ENCODE measurements around the gene EIF4A2.

- TF ChIP-seq, protein P1, sequence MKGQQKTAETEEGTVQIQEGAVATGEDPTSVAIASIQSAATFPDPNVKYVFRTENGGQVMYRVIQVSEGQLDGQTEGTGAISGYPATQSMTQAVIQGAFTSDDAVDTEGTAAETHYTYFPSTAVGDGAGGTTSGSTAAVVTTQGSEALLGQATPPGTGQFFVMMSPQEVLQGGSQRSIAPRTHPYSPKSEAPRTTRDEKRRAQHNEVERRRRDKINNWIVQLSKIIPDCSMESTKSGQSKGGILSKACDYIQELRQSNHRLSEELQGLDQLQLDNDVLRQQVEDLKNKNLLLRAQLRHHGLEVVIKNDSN (CRISPR knock-in tag; IDR thresholded peaks at IDR 0.05): no peak
- TF ChIP-seq MTA1 (IDR thresholded peaks at IDR 0.05; ENCODE audit: borderline replicate concordance): no peak
- no peak for TF ChIP-seq ZNF589 (CRISPR knock-in tag; IDR thresholded peaks at IDR 0.05; ENCODE audit: low read depth)
- TF ChIP-seq EZH2 (IDR thresholded peaks at IDR 0.05; ENCODE audit: borderline replicate concordance, low read depth, low read length): no peak
- TF ChIP-seq SPI1 (IDR thresholded peaks at IDR 0.05; ENCODE audit: borderline replicate concordance, low read depth, low read length): no peak
- no peak for TF ChIP-seq POLR2A (conservative IDR thresholded peaks at IDR 0.05)
- TF ChIP-seq JUND (IDR thresholded peaks at IDR 0.05; ENCODE audit: borderline replicate concordance, low read depth, low read length): no peak
- TF ChIP-seq JUND (tag; IDR thresholded peaks at IDR 0.05; ENCODE audit: borderline replicate concordance, low read depth, low read length): no peak
- TF ChIP-seq SMC3 (conservative IDR thresholded peaks at IDR 0.05; ENCODE audit: insufficient read depth, low read depth, low read length): no peak
- TF ChIP-seq, protein P2, sequence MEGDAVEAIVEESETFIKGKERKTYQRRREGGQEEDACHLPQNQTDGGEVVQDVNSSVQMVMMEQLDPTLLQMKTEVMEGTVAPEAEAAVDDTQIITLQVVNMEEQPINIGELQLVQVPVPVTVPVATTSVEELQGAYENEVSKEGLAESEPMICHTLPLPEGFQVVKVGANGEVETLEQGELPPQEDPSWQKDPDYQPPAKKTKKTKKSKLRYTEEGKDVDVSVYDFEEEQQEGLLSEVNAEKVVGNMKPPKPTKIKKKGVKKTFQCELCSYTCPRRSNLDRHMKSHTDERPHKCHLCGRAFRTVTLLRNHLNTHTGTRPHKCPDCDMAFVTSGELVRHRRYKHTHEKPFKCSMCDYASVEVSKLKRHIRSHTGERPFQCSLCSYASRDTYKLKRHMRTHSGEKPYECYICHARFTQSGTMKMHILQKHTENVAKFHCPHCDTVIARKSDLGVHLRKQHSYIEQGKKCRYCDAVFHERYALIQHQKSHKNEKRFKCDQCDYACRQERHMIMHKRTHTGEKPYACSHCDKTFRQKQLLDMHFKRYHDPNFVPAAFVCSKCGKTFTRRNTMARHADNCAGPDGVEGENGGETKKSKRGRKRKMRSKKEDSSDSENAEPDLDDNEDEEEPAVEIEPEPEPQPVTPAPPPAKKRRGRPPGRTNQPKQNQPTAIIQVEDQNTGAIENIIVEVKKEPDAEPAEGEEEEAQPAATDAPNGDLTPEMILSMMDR (IDR thresholded peaks at IDR 0.05 in 2 of 3, conservative IDR thresholded peaks at IDR 0.05 in 1 of 3; ENCODE audit: insufficient read depth in 2 of 3, low read depth in 1 of 3, low read length in 3 of 3): no peak
- TF ChIP-seq SREBF1 (IDR thresholded peaks at IDR 0.05; ENCODE audit: borderline replicate concordance, low read depth, low read length): no peak
Observed at GRCh38 chr3:186754871-186755270, 28.5 kb upstream of the EIF4A2 start.

Data from K562 (cell line).